ENCODE results near the gene HDAC10. TPM values are rescaled to one million over a fixed set of nuclear protein-coding genes. Genes with fewer than 3 reads are reported as not detected.

Gene HDAC10
- total RNA-seq, result 10 to 100 TPM; 16.2 to 18.5 TPM
- polyA plus RNA-seq (ENCODE audit: insufficient read length in 2 of 2), result 10 to 100 TPM; 55.9 to 74.3 TPM
- long read RNA-seq, donor 1, partial matches to known transcripts, result 0 of 3 reads
- long read RNA-seq, donor 1, other reads (novel, unspliced or antisense), result 0 of 3 reads
- long read RNA-seq, donor 2, partial matches to known transcripts, result 0 of 1 reads
- long read RNA-seq, donor 2, other reads (novel, unspliced or antisense), result 0 of 1 reads
- long read RNA-seq, donor 3, result 0 reads
- long read RNA-seq, donor 4, partial matches to known transcripts, result 0 of 1 reads
- long read RNA-seq, donor 4, other reads (novel, unspliced or antisense), result 0 of 1 reads

- Histone ChIP-seq H3K4me1 (ENCODE audit: control insufficient read depth, insufficient read depth, low read length) (peaks cover 48% of the 10 kb centered on the region), H3K27me3 (ENCODE audit: control insufficient read depth, insufficient read depth, low read length) (no peaks in the 10 kb centered on the region), H3K9me3 (ENCODE audit: control insufficient read depth, insufficient read depth, low read length) (no peaks in the 10 kb centered on the region), H3K36me3 (ENCODE audit: control insufficient read depth, insufficient read depth, low read length) (peaks cover 84% of the 10 kb centered on the region), H3K4me3 (ENCODE audit: low read depth, low read length) (peak within 1 kb of the TSS; percentile 57), H3K27ac (ENCODE audit: low read depth, low read length) (peak within 1 kb of the TSS; percentile 40)
- DNase-seq (ENCODE audit: low read depth in 4 of 6, low spot score in 6 of 6), result peak in 2 of 6 donors; percentile 86 to 87
- WGBS (ENCODE audit: insufficient coverage), result 1% methylated on average over 81 of the region's 81 CpGs
Observed at GRCh38 chr22:50250555-50251476, at the start of gene HDAC10. Gene HDAC10 (minus strand): TSS chr22:50251265. CDS start chr22:50251032, 233 bp downstream.

- H3K27me3 ChIP-seq (ENCODE audit: control insufficient read depth, insufficient read depth, low read length), result no peaks in the 10 kb centered on the region
- H3K27ac ChIP-seq (ENCODE audit: low read depth, low read length), result peak overlapping the region; percentile 33
- H3K9me3 ChIP-seq (ENCODE audit: control insufficient read depth, insufficient read depth, low read length), result no peaks in the 10 kb centered on the region
- 69% methylated on average over 13 of the region's 14 CpGs for WGBS (ENCODE audit: insufficient coverage)
- no peak overlapping the region for H3K4me3 ChIP-seq (ENCODE audit: low read depth, low read length)
- H3K4me1 ChIP-seq (ENCODE audit: control insufficient read depth, insufficient read depth, low read length), result peaks cover 91% of the 10 kb centered on the region
- no peak for DNase-seq (ENCODE audit: low read depth in 4 of 6, low spot score in 6 of 6)
- peaks cover 74% of the 10 kb centered on the region for H3K36me3 ChIP-seq (ENCODE audit: control insufficient read depth, insufficient read depth, low read length)
Observed at GRCh38 chr22:50300620-50301257, 49.7 kb upstream of the HDAC10 start.

GRCh38 chr22:50299785-50300619 is 48.9 kb upstream of the HDAC10 start:
- Histone ChIP-seq H3K9me3 (ENCODE audit: control insufficient read depth, insufficient read depth, low read length) (no peaks in the 10 kb centered on the region), H3K4me1 (ENCODE audit: control insufficient read depth, insufficient read depth, low read length) (peaks cover 87% of the 10 kb centered on the region), H3K27ac (ENCODE audit: low read depth, low read length) (no peak overlapping the region), H3K36me3 (ENCODE audit: control insufficient read depth, insufficient read depth, low read length) (peaks cover 67% of the 10 kb centered on the region), H3K4me3 (ENCODE audit: low read depth, low read length) (no peak overlapping the region), H3K27me3 (ENCODE audit: control insufficient read depth, insufficient read depth, low read length) (no peaks in the 10 kb centered on the region)
- DNase-seq (ENCODE audit: low read depth in 4 of 6, low spot score in 6 of 6), result peak in 1 of 6 donors; percentile 25
- 15% methylated on average over 93 of the region's 93 CpGs for WGBS (ENCODE audit: insufficient coverage)

- no peak overlapping the region for H3K27ac ChIP-seq (ENCODE audit: low read depth, low read length)
- peaks cover 68% of the 10 kb centered on the region for H3K36me3 ChIP-seq (ENCODE audit: control insufficient read depth, insufficient read depth, low read length)
- no peak overlapping the region for H3K4me3 ChIP-seq (ENCODE audit: low read depth, low read length)
- peak in 2 of 6 donors; percentile 66 to 67 for DNase-seq (ENCODE audit: low read depth in 4 of 6, low spot score in 6 of 6)
- H3K27me3 ChIP-seq (ENCODE audit: control insufficient read depth, insufficient read depth, low read length), result no peaks in the 10 kb centered on the region
- H3K9me3 ChIP-seq (ENCODE audit: control insufficient read depth, insufficient read depth, low read length), result no peaks in the 10 kb centered on the region
- peaks cover 85% of the 10 kb centered on the region for H3K4me1 ChIP-seq (ENCODE audit: control insufficient read depth, insufficient read depth, low read length)
- 13% methylated on average over 49 of the region's 59 CpGs for WGBS (ENCODE audit: insufficient coverage)
Observed at GRCh38 chr22:50298937-50299784, 48.1 kb upstream of the HDAC10 start.

- peaks cover 85% of the 10 kb centered on the region for H3K4me1 ChIP-seq (ENCODE audit: control insufficient read depth, insufficient read depth, low read length)
- no peaks in the 10 kb centered on the region for H3K9me3 ChIP-seq (ENCODE audit: control insufficient read depth, insufficient read depth, low read length)
- 94% methylated on average over 3 of the region's 4 CpGs for WGBS (ENCODE audit: insufficient coverage)
- no peak overlapping the region for H3K4me3 ChIP-seq (ENCODE audit: low read depth, low read length)
- H3K27ac ChIP-seq (ENCODE audit: low read depth, low read length), result no peak overlapping the region
- no peaks in the 10 kb centered on the region for H3K27me3 ChIP-seq (ENCODE audit: control insufficient read depth, insufficient read depth, low read length)
- peaks cover 67% of the 10 kb centered on the region for H3K36me3 ChIP-seq (ENCODE audit: control insufficient read depth, insufficient read depth, low read length)
- no peak for DNase-seq (ENCODE audit: low read depth in 4 of 6, low spot score in 6 of 6)
Observed at GRCh38 chr22:50298266-50298637, 47.2 kb upstream of the HDAC10 start.

GRCh38 chr22:50297510-50298265 is 46.6 kb upstream of the HDAC10 start:
- DNase-seq (ENCODE audit: low read depth in 4 of 6, low spot score in 6 of 6), result no peak
- WGBS (ENCODE audit: insufficient coverage), result 90% methylated on average over 20 of the region's 20 CpGs
- H3K4me3 ChIP-seq (ENCODE audit: low read depth, low read length), result no peak overlapping the region

GRCh38 chr22:50296658-50297490 is 45.8 kb upstream of the HDAC10 start:
- Histone ChIP-seq H3K4me1 (ENCODE audit: control insufficient read depth, insufficient read depth, low read length) (peaks cover 82% of the 10 kb centered on the region), H3K27me3 (ENCODE audit: control insufficient read depth, insufficient read depth, low read length) (no peaks in the 10 kb centered on the region)

More at GRCh38 chr22:50297510-50298265, 46.6 kb upstream of the HDAC10 start:
- Histone ChIP-seq H3K9me3 (ENCODE audit: control insufficient read depth, insufficient read depth, low read length) (no peaks in the 10 kb centered on the region), H3K36me3 (ENCODE audit: control insufficient read depth, insufficient read depth, low read length) (peaks cover 67% of the 10 kb centered on the region), H3K27ac (ENCODE audit: low read depth, low read length) (no peak overlapping the region), H3K4me1 (ENCODE audit: control insufficient read depth, insufficient read depth, low read length) (peaks cover 85% of the 10 kb centered on the region), H3K27me3 (ENCODE audit: control insufficient read depth, insufficient read depth, low read length) (no peaks in the 10 kb centered on the region)

More at GRCh38 chr22:50296658-50297490, 45.8 kb upstream of the HDAC10 start:
- no peak overlapping the region for H3K4me3 ChIP-seq (ENCODE audit: low read depth, low read length)
- H3K9me3 ChIP-seq (ENCODE audit: control insufficient read depth, insufficient read depth, low read length), result no peaks in the 10 kb centered on the region
- H3K27ac ChIP-seq (ENCODE audit: low read depth, low read length), result no peak overlapping the region
- peaks cover 65% of the 10 kb centered on the region for H3K36me3 ChIP-seq (ENCODE audit: control insufficient read depth, insufficient read depth, low read length)
- WGBS (ENCODE audit: insufficient coverage), result 75% methylated on average over 26 of the region's 29 CpGs
- DNase-seq (ENCODE audit: low read depth in 4 of 6, low spot score in 6 of 6), result no peak
